Measurements from ENCODE around the gene MESD.
A peak's percentile ranks its signal among the peaks of the same experiment; 100 is the strongest.

MESD gene

GRCh38 chr15:80989518-80990478 lies at the start of gene MESD:
MESD (minus strand) TSS chr15:80989819; CDS start chr15:80989791, 28 bp downstream.
- peak; percentile 88 for DNase-seq (ENCODE audit: low read depth)

- peak; percentile 74 for DNase-seq (ENCODE audit: low read depth)
Measured at GRCh38 chr15:81038975-81039607, 49.5 kb upstream of the MESD start.

DNA sequence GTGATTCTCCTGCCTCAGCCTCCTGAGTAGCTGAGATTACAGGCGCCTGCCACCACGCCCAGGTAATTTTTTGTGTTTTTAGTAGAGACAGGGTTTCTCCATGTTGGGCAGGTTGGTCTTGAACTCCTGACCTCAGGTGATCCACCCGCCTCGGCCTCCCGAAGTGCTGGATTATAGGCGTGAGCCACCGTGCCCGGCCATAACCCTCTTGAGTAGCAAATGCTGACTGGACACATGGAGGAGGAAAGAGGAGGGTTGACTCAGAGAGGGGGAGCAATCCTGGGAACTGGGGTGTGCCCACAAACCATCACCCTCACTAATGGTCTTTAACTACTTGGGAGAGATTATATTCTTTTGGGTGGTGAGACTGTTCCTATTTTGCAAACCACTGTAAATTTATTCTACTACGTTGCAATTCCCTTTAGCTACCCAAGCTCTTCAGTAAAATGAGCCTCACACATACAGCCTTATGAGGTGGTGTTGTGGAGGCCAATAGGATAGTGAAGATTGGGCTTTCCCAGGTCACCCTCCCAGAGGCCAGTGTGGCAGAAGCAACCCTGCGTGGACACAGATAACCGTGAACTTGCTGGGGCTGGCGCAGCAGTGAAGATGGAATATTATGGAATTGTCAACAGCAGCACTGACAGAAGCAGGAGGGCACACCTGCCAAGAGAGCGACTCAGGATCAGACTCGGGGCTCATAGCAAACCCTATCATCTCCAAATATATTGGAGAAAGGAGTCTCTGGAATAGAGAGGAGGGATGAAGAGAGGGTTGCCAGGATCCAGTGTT lies 48.5 kb upstream of the MESD start:
- no peak for DNase-seq (ENCODE audit: low read depth)

DNA sequence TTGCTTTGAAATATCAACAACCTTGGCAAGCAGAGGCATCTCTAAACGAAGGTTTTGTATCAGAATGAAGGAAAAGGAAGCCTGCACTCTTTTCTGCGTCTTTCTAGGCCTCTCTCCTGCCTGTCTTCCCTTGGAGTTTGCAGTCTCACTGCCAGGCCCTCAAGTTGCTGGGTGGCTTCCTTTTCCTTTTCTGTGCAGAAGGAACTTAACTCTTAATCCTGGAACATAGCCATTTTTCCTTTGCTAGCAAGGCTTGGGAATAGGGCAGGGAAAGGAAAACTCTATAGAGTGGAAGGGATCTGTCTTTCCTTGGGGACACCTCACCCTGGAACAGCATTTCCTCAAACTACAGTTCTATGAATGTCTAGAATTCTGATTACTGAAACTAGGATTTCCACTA lies 43.9 kb upstream of the MESD start:
- no peak for DNase-seq (ENCODE audit: low read depth)

- no peak for DNase-seq (ENCODE audit: low read depth)
Measured at GRCh38 chr15:81032818-81033217, 43.2 kb upstream of the MESD start.

- DNase-seq (ENCODE audit: low read depth): no peak
Measured at GRCh38 chr15:81032355-81032754, 42.7 kb upstream of the MESD start.

DNA sequence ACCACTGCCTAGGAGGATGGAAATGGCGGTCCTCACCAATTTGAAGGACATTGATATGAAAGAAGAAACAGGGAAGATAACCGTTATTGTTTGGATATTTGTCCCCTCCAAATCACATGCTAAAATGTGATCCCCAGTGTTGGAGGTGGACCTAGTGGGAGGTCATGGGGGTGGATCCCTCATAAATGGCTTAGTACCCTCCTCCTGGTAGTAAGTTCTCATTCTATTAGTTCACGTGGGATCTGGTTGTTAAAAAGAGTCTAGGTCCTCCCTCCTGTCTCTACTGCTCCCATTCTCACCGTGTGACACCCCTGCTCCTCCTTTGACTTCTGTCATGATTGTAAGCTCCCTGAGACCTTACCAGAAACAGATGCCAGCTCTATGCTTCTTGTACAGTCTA lies 41.6 kb upstream of the MESD start:
- no peak for DNase-seq (ENCODE audit: low read depth)

GRCh38 chr15:81030301-81030750 lies 40.7 kb upstream of the MESD start:
- no peak for DNase-seq (ENCODE audit: low read depth)

GRCh38 chr15:81029414-81030300 lies 40.0 kb upstream of the MESD start:
- peak; percentile 21 for DNase-seq (ENCODE audit: low read depth)

- no peak for DNase-seq (ENCODE audit: low read depth)
Measured at GRCh38 chr15:81026836-81027599, 37.4 kb upstream of the MESD start.

GRCh38 chr15:81025721-81026370 lies 36.2 kb upstream of the MESD start:
- DNase-seq (ENCODE audit: low read depth): no peak

GRCh38 chr15:81024936-81025335 lies 35.3 kb upstream of the MESD start:
- DNase-seq (ENCODE audit: low read depth): no peak

DNA sequence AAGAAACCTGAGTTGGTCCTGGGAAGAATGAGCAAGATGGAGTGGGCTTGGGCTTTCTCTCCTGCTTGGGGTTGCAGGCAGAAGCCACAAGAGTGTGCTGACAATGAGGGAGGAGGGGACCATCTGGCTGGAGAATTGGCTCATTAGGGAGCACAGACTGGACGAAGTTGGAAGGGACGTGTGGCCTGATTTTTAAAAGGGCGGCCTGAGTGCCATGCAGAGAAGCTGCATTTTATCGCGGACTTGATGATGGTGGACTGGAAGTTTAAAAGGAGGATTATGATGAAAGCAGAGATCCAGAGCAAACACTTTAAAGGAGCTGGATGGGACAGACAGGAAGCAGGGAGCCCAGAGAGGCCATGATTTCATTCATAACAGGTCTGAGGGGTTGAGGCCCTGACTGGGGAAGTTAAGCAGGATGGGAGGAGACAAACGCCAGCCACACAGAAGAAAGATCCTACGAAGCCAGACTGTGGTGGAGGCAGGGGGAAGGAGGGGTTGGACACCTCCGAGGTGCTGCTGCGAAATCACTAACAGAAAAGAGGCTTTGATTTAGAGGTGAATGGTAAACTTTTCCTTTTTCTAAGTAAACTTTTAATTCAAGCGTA lies 34.8 kb upstream of the MESD start:
- DNase-seq (ENCODE audit: low read depth): no peak

DNA sequence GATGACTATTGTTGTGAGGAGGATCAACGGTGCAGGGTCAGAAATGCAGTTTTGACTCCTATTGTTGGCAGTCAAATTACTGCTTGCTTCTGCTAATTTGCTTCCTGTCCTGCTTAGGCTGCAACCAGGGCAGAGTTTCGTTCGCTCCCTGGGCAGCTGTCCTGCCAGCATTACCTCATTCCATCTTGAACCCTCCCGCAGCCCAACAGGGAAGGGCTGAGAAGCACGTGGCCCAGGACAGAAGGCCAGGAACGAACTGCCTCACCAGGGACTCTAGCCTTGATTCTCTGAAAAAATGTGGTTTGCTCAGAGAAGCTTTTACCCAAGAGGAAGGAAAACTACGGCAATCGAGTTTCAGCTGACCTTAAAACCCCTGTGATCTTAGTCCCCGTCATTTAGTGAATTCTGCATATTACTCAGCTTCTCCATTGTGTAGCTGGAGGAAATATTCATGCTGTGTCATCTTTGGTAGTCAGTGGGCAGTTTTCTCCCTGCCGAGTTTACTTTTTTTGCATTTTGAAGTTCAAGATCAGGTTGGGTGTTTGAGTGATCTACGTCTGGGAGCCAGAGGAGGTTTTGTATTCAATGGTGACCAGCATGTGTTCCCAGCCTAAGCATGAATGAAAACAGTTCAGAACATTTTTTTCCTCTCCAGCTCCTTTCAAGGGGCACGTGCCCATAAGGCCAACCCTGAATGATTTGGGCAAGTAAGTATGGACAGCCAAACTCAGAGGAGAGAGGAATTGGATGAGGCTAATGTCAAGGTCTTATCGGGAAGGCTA lies 34.1 kb upstream of the MESD start:
- DNase-seq (ENCODE audit: low read depth): no peak

DNA sequence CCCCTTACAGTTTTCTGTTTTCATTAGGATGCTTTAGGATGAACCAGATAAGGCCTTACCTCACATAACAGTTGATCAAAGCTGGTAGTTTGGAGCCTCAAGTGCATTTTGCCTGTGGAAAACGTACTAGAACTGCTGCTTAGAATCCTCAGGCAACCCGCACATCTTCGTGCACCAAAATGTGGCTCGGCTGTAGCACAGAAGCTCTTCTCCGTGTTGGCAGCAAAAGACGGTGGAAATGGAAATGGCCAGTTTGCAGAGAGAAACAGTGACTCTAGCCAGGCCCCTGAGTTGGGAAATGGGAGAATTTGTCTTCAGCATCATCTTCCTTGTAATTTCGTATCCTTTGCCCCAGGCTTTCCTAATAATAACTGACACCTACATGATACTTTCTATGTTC lies 31.7 kb upstream of the MESD start:
- no peak for DNase-seq (ENCODE audit: low read depth)

- DNase-seq (ENCODE audit: low read depth): no peak
Measured at GRCh38 chr15:81018197-81018596, 28.6 kb upstream of the MESD start.

- no peak for DNase-seq (ENCODE audit: low read depth)
Measured at GRCh38 chr15:81016489-81017068, 27.0 kb upstream of the MESD start.
